GM19395 (cell line): ENCODE measurements around the gene DIABLO.
"Not testable (repeated sequence)": the region's sequence is repeated elsewhere in the genome, so short reads cannot be mapped to it uniquely, and the experiment has no call there.

Experiments used
- ATAC-seq: cut with Tn5 transposase; IDR thresholded peaks from one replicate; pipeline ENCODE4 v1.9.1; 2021; ENCODE audit warnings: mild to moderate bottlenecking, moderate library complexity; ENCODE audit not compliant: unreplicated experiment

DIABLO gene

DNA sequence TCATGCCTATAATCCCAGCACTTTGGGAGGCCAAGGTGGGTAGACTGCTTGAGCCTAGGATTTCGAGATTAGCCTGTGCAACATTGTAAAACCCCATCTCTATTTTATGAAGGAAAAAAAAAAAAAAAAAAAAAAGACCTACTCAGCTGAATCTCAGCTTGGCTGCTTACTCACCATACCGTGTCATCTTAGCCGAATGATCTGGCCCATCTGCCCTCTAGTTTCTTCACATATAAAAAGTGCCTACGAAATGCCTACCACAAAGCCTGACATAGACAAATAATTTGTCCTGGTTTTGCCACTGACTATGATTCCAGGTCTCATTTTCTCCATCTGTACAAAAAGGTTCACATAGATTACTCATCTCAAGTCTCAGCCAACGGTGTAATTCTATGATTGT is 10.1 kb downstream of the DIABLO start:
- no peak for ATAC-seq

DNA sequence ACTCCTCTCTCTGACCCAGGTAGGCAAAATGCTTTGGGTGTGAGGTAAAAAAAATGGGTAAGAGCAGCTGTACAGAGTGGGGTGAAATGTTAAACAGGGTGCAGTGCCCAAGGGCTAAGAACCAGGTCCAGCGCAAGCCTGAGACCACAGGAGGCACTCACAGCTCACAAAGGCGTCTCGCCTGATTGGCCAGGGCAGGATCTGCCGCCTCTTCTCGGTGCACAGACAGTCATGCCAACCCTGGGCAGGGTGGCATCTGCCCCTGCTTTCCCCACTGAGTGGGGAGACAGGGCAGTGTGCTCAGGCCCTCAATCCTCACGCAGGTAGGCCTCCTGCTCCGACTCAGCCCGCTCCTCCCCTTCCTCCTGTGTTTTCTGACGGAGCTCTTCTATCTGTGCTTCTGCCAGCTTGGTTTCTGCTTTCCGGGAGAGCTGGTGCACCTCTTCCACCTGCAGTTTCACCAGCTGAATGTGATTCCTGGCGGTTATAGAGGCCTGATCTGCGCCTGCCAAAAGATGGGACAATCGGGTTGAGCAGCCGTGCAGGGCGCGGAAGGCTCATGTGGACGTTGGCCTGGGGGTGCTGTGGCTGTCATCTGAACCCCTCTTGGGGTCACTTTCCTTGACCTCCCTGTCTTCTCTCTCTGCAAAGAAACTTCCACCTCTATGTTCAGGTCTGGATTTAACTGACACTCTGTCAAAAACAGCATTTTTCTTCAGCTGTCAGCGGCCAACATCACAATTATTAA is 17.6 kb downstream of the DIABLO start:
- no peak for ATAC-seq

DNA sequence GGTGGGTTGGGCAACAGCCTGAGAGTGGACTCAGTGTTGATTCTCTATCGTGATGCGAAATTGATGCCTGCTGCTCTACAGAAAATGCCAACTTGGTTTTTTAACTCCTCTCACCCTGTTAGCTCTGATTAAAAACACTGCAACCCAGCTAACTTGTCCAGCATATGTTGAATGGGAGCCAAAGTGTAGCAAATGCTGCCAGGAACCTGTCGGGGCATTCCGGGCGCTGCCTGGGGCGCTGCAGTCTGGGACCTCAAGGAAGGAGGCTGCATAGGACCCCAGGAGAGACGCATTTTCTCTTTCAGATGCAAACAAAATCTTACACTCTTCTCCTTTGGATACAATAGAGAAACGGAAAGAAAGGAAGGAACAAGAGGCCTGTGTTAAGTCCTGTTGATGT is 18.5 kb downstream of the DIABLO start:
- no peak for ATAC-seq

DNA sequence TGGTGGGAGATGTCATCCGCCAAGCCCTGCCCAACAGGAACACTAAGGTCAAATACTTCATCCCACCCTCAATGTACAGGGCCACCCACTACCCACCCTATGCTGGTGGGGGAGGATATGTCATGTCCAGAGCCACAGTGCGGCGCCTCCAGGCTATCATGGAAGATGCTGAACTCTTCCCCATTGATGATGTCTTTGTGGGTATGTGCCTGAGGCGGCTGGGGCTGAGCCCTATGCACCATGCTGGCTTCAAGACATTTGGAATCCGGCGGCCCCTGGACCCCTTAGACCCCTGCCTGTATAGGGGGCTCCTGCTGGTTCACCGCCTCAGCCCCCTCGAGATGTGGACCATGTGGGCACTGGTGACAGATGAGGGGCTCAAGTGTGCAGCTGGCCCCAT is 18.9 kb downstream of the DIABLO start:
- no peak for ATAC-seq

DNA sequence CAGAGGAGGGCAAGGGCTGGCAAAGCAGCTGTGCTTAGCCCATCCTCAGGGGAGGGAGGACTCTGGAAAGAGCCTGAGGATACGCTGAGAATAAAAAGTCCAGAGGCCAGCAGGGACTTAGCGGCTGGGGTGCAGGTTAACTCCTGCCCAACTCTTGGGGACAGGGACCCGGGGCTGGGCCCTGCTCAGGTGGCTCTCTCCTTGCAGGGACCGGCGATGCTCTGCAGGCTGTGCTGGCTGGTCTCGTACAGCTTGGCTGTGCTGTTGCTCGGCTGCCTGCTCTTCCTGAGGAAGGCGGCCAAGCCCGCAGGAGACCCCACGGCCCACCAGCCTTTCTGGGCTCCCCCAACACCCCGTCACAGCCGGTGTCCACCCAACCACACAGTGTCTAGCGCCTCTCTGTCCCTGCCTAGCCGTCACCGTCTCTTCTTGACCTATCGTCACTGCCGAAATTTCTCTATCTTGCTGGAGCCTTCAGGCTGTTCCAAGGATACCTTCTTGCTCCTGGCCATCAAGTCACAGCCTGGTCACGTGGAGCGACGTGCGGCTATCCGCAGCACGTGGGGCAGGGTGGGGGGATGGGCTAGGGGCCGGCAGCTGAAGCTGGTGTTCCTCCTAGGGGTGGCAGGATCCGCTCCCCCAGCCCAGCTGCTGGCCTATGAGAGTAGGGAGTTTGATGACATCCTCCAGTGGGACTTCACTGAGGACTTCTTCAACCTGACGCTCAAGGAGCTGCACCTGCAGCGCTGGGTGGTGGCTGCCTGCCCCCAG is 19.6 kb downstream of the DIABLO start:
- ATAC-seq: no peak

DNA sequence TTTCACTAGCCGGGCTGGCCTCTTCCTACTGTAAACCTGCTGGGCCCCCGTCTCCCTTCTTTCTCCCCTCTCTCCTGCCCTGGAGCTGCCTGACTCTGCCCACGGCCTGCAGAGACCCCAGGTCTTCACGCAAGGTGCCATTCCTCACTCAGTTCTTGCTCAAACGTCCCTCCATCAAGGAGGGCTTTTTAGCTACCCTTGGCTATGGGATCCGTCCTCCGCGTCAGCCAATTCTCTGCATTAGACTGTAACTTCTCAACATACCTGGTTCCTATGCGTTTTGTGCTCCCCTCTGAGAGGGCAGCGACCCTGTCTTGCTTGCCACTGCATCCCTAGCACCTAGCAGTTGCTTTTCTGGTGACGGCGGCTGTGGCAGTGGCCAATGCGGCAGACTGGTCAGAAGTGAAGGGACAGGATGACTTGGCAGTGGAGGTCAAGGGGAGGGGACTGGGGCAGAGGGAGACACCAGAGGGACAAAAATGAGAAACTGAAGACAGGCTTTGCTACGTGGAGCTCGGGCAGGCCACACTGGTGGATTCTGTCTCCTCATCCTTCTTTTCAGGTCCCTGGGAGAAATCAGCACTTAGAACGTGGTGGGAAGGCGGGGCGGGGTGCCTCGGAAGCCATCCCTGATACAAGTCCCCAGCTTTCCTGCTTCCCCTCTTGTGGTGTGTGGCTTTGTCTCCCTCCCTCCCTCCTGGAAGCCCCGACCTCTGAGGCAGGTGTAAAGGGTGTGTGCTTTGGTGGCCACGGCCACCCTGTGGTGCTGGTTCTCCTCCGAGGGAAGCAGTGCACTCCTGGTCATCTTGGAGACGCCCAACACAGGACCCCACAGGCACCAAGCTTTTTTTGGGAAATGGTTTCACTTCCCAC is 20.6 kb downstream of the DIABLO start:
- no peak for ATAC-seq

DNA sequence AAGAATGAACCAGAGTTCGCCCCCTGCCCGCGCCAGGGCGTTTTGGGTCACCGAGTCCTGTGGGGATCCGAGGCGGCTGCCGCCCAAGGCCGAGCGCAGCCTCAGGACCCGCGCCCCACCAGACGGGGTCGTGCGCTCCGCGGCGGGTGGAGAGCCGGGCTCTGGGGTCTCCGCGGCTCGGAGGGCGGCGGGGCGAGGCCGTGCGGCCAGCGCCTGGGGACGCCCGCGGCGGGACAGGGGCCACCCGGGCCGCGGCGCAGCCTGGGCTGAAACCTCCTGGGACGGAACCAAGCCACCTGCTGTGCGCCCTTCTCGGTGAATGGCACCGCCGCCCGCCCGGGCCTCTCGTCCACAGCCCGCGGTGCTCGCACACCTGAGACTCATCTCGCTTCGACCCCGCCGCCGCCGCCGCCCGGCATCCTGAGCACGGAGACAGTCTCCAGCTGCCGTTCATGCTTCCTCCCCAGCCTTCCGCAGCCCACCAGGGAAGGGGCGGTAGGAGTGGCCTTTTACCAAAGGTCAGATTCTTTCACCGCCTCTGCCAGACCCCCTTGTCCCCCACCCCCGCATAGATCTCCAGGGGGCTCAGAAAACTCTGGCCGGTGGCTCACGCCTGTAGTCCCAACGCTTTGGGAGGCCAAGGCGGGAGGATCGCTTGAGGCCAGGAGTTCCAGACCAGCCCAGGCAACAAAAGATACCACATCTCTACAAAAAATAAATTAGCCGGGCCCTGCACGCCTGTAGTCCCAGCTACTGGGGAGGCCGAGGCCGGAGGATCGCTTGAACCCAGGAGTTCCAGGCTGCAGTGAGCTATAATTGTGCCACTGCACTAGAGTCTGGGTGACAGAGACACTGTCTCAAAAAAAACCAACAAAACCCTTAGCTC is 21.4 kb downstream of the DIABLO start:
- no peak for ATAC-seq

DNA sequence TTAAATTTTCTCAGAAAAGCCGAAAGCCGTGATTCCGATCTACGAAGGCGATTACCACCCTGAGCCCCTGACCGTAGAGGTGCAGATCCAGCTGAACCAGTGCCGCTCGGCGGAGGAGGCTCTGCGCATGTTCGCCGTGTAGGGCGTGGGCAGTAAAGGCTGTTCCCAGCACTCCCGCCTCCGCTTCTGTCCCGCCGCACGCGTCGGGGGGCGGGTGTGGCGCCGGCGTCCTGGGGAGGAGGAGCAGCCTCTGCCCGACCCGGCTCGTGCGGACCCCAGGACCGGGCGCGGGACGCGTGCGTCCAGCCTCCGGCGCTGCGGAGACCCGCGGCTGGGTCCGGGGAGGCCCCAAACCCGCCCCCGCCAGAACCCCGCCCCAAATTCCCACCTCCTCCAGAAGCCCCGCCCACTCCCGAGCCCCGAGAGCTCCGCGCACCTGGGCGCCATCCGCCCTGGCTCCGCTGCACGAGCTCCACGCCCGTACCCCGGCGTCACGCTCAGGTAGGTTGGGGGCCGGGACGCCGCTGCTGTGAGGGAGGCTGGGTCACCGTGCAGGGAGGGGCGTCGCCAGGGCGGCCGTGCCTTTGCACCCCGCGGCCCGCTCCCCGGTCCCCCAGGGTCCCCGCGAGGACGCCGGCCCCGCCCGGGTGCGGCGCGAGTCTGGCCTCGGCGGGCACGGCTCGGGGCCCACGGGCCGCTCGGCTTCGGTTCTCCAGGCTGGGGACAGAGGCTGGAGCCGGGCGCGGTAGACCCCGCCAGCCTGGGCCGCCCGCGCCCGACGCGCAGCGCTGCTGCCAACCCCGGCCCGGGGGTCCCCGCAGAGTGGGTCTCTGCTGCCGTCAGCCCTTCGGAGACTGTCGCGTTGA is 22.3 kb downstream of the DIABLO start, which contains the start of gene B3GNT4:
B3GNT4 (plus strand) TSS at position 409 of the 866 bp plus-strand sequence. CDS start 910 bp downstream, outside the sequence.
- no peak for ATAC-seq

DNA sequence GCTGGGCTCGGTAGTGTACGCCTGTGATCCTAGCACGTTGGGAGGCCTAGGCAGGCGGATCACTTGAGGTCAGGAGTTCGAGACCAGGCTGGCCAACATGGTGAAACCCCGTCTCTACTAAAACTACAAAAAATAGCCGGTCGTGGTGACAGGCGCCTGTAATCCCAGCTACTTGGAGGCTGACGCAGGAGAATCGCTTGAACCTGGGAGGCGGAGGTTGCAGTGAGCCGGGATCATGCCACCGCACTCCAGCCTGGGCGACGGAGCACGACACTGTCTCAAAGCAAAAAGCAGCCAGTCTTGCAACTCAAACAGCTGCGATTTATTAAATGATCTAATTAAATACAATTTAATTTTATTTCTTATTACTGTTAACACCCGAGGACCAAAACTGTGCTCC is 23.0 kb downstream of the DIABLO start:
- ATAC-seq: not testable (repeated sequence)

DNA sequence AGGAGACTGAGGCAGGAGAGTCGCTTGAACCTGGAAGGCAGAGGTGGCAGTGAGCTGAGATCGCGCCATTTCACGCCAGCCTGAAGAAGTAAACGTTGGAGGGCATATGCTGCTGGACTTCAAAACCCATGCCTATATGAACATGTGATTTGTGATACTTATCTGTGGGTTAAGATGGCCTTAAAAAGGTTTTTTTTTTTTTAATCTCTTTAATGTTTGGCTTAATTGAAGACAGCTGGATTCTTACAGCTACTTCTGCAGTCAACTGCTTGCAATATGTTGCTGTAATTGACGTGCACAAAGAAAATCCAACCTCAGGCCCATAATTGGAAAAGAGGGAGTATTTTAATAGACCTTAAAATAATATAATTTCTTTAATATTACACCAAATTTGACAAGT is 23.8 kb downstream of the DIABLO start:
- no peak for ATAC-seq

DNA sequence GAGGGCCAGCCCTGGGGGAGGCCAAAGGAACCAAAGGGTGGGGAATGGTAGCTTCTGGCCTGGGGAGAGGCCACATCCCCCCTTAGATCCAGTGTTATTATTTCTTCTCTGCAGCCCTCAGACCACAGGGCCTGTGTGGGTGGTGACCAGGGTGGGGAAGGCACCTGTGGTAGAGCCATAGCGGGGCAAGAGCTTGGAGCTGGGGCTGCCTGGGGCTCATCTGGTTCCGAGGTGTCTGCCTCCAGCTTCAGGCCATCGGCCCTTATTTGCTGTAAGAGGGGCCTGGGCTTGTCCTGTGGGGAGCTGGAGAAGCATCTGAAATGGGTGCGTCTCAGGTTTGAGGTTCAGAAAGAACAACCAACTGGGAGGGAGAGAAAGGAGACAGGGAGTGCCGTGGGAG is 24.5 kb downstream of the DIABLO start:
- no peak for ATAC-seq

DNA sequence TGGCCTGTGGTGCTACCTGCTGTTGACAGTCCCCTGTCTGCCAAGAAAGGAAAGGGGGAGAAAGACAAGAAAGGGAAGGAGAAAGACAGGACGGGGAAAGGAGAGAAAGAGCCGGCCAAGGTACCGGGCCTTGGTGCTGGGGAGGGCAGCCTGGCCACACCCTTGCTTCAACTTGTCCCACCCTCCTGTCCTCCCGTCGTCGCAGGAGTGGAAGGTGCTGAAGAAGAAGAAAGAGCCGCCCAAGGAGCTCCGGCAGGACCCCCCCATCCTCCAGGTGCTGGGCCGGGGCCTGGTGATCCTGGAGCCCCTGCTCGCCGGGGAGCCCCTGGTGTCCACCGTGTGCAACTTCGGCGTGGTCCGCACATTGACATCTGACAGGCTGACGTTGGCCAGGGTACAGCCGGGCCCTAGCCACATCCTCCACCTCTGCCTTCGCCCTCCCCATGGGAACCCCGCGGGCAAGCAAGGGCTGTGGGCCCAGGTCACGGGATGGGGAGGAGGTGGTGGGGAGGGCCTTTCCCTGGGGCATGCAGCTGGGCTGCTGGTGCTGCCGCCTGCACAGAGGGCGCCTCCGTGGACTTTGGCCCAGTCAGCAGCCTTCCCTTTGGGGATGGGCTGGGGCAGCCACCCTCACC is 25.2 kb downstream of the DIABLO start:
- no peak for ATAC-seq

DNA sequence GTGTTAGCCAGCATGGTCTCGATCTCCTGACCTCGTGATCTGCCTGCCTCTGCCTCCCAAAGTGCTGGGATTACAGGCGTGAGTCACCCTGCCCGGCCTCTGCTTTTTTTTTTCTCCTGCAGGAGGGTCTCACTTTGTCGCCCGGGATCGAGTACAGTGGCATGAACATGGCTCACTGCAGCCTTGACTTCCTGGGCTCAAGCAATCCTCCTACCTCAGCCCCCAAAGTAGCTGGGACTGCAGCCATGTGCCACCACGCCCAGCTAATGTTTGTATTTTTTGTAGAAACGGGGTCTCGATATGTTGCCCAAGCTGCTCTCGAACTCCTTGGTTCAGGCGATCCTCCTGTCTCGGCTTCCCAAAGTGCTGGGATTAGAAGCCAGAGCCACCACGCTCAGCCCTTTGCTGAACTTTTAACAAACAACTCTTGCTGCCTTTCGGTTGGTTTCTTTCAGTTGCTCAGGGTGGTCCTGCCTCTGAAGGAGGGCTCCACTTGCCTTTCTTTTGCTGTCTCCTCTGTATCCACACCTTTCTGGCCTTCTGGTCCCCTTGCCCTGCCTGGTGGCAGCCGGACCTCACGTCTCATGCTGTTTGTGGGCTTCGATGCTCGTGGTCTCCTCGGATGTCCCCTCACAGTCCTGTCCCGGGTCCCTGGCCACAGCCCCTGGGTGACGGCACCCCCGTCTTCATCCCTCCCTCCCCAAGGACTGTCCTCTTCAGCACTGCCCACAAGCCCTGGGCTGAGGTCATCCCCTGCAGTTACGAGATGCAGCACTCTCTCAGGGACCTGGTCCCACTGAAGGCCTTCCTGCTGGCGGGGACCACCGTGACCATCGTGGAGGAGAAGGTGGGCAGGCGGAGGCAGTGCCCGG is 26.1 kb downstream of the DIABLO start:
- no peak for ATAC-seq

DNA sequence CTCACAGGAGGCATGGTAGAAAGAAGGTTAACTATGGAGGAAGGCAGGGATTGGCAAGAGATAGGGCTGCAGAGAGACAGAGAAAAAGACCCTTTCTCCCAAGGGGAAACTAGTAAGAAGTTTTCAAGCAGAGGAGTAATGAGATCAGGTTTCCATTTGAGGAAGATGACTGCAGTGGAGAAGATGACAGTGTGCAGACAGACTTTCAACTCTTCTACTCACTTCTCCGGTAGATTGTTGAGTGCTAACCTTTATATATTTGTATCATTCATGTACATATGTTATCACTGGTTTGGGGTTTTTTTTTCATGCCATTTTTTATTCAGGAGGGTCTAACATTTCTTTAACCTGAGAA is 28.3 kb downstream of the DIABLO start:
- ATAC-seq: no peak

DNA sequence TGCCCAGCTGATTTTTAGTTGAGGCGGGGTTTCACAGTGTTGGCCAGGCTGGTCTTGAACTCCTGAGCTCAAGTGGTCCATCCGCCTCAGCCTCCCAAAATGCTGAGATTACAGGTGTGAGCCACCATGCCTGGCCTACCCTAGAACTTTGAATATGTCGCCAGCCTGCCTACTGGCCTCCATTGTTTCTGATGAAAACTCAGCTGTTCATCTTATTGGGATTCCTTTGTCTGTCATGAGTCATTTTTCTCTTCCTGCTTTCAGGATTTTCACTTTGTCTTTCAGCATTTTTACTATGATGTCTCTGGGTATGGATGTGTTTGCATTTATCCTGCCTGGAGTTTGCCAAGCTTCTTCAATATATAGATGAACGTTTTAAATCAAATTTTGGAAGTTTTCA is 30.4 kb downstream of the DIABLO start:
- ATAC-seq: no peak

DNA sequence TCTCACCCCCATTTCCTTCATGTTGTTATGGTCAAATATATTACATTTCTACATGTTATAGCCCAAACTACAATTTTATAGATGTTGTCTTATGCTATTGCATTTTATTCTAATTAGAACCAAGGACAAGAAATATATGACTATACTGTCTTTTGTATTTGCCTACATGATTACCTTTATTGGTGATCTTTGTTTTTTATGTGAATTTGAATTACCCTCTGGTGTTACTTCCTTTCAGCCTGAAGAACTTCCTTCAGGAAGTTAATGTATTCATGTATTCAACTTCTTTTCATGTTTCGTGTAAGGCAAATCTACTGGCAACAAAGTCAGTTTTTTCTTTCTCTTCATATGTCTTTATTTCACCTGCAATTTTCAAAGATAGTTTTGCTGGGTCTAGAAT is 31.0 kb downstream of the DIABLO start:
- no peak for ATAC-seq

DNA sequence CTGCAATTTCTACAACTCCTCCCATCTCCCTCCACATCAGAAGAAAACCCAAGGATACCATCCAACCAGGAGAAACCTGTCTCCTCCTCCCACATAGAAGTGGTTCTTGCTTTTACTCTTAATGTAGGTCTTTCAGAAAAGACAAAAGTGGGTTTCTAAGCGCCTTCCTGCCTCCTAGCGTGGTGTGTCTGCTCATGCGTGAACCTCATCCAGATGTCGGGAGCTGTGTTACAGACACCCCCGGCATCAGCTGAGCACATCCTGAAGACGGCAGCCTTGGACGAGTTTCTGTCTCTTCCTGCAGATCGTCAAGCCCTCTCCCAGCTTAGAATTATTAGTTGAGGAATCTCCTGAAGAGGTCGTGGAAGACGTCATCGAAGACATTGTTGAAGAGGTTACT is 33.4 kb downstream of the DIABLO start:
- ATAC-seq: no peak
